PC-3 (cell line): ENCODE measurements around the gene RPL27.

Source experiments
- CTCF ChIP-seq: fragments of 300-600 bp; sonication (generic); conservative IDR thresholded peaks from 2 replicates; pipeline ENCODE4 v1.5.1; 2017; ENCODE audit warnings: antibody characterized with exemption, low read depth, mild to moderate bottlenecking, low read length
- EZH2 ChIP-seq: fragments of 300-600 bp; sonication (generic); IDR thresholded peaks from one replicate; pipeline ENCODE4 v1.6.1; 2017; ENCODE audit warnings: antibody characterized with exemption, mild to moderate bottlenecking, low read length; ENCODE audit not compliant: unreplicated experiment
- EZH2phosphoT487 ChIP-seq: fragments of 300-600 bp; sonication (generic); IDR thresholded peaks from 2 replicates; pipeline ENCODE4 v1.6.1; 2018; ENCODE audit warnings: mild to moderate bottlenecking, antibody characterized with exemption, low read length, borderline replicate concordance

GRCh38 chr17:42953669-42954068 lies 44.5 kb upstream of the RPL27 start:
- TF ChIP-seq CTCF, result no peak
- no peak for TF ChIP-seq EZH2
- TF ChIP-seq EZH2phosphoT487, result no peak
